SK-MEL-5 (cell line): ENCODE data around the gene NKRF. TPM values are rescaled to one million over a fixed set of nuclear protein-coding genes. Genes with fewer than 3 reads are reported as not detected.

Experiments
- DNase-seq: peaks from one replicate; pipeline ENCODE4 v3.0.0-alpha.2; 2016; ENCODE audit warnings: low read depth, low spot score
- in situ Hi-C: cut with HindIII; loops from 2 replicates; pipeline ENCODE4 v1.10.0; 2016; ENCODE audit warnings: low sequenced_read_pairs, high pct_unique_total_duplicates, low pct_unique_long_range_greater_than_20kb
- total RNA-seq: library from RNA; depleted of rRNA; stranded (reverse); fragments of >200 nt; shearing (Covaris generic); gene quantifications from 2 replicates; pipeline ENCODE4 v1.2.3, GENCODE V29; 2014

The NKRF gene
- total RNA-seq, 1 experiment from 2014 or later, result 8.4 TPM

DNA sequence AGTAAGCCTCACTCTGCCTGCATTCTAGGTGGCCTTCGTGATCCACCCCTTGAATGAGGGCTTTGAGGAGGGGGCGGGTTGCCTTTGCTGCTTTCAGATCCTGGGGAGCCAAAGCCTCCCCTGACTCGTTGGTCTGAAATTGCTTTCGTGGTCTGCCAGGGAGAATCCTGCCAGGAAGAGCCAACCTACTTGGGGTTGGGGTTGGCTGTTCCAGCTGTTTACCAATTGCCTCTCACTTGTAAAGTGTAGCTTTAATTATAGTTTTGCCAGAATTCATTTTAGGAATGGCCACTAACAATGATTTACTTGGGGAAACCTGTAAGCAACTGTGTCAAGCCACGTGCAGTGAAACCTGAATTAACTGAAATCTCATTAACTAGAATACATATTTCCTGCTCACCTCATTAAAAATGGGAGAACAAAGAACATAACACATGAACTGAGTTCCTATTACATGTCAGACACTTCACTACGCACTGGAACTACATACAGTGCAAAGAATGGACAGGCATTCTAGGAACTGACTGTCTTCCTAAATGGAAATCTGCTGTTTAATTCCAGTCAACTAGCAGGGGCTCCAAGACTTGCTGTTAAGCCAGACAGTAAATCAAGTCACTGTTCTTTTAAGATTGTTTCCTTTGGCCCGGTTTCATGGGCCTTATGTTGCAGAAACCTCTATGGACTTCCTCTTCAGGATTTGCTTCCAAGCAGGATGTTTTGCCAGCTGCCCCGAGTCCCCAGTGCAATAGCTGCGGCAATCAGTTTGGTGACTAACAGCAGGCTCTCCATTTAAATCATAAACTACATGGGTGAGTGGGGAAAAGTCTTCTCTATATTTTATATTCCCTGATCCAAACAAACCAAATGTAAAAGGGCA lies 16.4 kb upstream of the NKRF start:
- no peak for DNase-seq
- in situ Hi-C loops, result no loop called here

DNA sequence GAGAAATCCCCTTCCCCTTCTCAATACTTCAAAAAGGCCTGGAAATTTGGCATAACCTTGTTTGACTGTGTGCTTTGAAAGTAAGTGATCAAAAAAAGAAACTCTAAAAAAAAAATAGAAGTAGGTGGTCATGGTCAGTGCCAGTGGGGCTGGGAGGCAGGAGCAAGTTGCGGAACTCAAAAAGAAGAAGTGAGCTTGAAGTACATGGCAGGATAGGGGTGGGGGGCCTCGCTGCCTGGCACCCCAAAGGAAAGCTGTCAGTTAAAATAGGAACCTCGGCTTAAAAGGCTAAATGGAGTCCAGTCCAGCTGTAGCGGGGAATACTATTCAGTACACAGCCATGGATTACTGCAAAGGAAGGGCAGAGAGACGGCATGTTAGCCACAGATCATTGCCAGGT lies 12.2 kb upstream of the NKRF start:
- in situ Hi-C loops, result no loop called here
- no peak for DNase-seq

DNA sequence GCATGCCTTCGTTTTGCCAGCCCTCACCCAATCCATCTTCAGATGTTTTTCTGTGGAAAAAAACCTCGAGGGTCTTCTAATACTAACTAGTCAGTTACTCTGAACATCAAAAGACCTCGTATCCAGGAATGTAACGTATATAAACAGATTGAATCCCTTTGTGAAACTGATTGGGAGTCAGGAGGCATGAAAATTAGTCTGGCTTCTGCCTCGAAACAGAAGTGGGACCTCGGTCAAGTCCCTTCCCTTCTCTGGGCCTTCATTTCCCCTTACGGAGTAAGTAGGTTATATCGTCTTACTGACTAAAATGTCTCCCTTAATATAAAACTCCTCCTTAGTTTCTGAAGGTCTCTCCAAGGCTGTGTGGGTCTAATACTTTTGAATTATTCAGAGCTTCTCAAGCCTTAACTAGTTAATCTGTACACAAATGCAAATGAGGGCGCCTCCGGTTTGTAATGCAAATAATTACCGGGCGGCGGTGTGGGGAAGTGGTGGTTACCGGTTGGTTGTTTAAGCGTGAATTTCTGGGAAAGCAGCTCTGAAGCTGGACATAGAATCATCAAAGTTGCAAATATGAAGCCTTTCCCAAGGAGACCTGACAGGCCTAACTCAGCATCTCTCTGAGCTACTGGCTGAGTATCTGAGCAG lies 11.4 kb upstream of the NKRF start:
- DNase-seq, result no peak
- in situ Hi-C loops, result no loop called here

DNA sequence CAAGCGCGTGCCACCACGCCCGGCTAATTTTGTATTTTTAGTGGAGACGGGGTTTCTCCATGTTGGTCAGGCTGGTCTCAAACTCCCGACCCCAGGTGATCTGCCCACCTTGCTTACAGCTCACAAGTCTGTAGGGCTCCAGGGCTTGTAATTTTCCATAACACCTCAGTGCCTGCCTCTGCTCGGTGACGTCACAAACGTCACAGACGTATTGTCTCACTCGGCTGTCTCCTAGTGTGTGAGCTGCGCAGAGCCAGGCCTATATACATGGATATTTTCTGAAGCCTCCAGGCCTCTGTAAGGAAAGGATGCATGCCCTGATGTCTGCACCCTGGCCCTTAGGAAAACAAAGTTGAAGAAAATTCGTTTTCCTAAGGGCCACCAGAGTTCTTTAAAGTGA lies 8.6 kb upstream of the NKRF start:
- in situ Hi-C loops, result no loop called here
- DNase-seq, result no peak

DNA sequence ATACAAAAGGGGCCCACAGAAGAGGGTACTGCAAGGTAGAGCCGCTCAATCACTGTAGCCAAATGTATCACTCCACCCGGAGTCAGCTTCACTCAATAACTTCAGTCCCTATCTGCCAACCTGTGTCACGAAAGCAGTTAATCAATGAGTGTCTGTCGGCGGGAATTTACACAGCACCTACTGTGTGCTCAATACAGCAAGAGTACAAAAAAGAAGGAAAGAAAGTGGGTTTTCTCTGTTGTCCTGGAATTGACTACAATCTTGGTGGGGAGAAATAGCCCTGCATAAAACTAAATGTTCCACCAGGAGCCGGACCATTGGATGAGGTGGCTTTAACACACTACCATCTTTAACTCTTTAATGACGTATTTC lies 780 bp upstream of the NKRF start:
- no peak for DNase-seq
- in situ Hi-C loops, result no loop called here

DNA sequence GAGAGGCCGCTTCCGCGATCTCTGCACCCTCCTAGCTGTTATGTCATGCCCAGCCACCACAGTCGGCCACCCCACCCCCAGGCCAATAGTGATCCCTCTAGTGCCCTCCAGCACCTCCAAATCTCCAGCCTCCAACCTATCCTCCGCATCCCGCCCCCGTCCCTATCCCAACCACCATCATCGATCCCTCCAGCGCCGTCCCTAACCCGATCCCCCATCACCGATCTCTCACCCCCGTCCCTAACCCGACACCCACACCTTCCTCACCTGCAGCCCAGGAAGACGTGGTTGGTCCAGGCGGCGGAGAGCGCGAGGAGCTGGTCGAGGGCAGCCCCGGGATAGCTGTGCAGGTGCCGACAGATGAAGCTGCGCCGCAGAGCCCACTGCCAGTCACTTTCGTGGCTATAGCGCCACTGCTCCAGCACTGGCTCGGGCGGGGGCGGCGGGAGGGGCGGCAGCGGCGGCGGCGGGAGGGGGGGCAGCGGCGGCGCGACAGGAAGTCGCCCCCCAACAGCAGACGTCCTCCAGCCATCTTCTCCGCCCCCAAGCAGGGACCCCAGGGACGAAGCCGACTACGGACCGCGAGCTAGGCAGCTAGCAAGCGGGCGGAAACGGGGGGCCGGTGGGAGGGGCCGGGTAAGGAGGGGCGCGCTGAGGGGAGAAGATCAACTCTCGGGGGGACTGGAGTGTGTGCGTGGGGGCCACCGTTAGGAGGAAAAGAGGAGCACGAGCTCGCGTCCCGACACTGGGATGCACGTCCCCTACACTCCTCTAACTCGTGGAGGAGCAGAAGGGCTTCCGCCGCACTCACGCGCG lies 552 bp downstream of the NKRF start:
- in situ Hi-C loops, result no loop called here

DNA sequence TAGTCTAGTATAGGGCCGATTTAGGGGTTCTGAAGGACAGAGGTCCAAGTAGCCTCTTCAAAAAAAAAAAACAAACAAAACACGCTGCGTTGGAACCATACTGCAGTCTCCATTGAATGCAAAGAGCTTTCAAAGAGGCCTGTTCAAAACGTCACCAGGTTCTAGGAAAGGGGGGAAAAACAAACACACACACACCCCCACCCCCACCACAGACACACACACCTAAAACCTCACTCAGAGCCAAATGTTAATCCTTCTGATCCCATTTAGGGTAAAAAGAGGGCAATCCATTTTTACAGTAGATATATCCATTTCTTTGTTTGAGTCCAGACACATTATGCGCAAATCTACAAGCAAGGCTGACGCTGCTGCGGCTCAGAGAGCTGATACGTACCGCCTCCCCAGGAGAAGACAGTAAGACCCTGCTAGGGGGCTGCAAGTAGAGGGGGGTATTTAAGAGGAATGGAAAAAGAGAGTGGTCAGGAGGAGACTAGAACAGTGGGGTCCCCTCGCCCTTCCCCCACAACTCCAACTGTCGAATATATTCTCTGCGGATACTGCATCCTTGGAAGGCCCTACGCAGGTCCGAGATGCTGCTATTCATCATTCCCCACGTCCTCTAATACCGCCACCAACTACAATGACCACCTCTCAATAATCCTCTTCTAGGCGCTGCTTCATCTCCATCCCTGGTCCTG lies 1.3 kb downstream of the NKRF start:
- DNase-seq, result no peak
- in situ Hi-C loops, result no loop called here

More for the DNA sequence above, 552 bp downstream of the NKRF start:
- DNase-seq, result no peak

DNA sequence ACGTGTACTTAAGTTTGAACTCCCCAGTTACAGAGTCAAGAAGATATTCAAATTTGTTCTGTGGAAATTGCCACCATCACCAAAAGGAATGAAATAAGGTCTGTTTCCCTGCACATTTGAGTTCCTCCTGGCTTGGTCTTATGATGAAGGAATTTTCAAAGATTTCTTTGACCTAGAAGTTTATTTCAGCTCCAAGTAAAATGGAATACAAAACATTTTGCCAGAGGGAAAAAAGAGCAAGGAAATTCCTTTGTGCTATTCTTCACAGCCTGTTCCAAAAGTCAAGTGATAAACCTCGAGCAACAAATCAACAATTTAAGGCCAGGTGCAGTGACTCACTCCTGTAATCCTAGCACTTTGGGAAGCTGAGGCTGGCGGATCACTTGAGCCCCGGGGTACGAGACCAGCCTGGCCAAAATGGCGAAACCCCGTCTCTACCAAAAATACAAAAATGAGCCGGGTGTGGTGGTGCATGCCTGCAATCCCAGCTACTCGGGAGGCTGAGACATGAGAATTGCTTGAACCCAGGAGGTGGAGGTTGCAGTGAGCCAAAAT lies 3.4 kb downstream of the NKRF start:
- peak; percentile 28 for DNase-seq
- in situ Hi-C loops, result no loop called here

DNA sequence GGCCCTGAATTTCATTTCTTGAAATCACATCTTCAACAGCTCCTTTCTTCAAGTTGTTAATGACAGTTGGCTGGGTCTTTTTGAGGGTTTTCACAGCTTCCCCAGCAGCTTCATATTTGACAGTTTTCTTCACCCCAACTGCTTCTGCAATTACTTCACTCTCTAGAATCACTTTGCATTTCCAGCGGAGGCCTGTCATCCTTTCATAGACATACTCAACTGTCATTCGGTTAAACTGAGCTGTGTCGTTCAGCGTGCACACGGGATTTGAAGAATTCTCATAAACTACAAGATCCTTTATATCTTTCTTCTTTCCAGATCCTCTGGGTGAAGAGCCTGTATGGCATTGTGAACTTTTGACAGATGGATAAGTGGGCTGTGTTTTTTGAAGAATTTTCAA lies 16.4 kb downstream of the NKRF start:
- in situ Hi-C loops, result no loop called here

DNA sequence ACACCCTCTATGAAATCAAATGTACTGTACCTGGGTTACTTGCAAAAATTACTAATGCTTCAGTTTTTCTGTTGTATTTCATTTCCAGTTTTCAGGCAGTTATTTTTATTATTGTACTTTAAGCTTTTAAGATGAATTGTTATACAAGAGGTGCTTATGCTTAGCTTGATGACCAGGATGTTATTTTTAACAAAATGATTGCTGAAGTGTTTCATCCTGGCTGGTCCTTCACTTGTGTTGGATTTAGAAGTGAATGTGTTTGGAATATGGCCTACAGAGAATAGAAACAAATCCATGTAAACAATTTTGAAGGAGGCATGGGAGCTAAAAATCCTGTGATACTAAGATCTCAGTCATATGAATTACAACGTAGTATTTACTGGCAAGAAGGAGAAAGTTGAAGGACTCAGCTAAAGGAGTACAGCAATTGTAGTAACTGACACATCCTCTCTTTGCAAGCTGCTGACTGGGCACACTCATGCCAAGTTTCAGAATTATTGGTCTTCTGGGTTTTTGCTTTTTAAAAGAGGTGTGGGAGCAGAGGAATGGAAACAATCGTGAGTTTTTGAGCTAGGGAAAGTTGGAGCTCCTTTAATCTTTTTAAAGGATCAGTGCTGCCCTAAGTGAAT lies 22.7 kb downstream of the NKRF start:
- in situ Hi-C loops, result no loop called here
- no peak for DNase-seq

More for the DNA sequence above, 16.4 kb downstream of the NKRF start:
- no peak for DNase-seq

DNA sequence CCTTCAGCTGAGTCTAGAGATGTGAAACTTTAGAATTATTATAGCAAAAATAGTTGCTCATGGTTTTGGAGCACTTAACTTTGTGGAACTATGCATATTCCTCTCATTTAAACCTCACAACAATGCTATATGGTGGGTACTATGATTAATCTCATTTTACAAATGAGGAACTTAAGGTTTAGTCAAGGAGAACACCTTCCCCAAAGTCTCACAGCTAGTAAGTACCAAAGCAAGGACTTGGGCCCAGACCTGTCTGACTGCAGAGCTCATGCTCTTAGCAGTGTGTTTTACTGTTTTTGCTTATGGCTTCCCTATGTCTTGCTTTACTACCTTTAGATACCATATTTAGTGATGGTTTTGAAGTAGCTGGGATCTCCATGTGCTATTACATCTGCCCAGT lies 26.8 kb downstream of the NKRF start:
- in situ Hi-C loops, result no loop called here
- DNase-seq, result no peak

DNA sequence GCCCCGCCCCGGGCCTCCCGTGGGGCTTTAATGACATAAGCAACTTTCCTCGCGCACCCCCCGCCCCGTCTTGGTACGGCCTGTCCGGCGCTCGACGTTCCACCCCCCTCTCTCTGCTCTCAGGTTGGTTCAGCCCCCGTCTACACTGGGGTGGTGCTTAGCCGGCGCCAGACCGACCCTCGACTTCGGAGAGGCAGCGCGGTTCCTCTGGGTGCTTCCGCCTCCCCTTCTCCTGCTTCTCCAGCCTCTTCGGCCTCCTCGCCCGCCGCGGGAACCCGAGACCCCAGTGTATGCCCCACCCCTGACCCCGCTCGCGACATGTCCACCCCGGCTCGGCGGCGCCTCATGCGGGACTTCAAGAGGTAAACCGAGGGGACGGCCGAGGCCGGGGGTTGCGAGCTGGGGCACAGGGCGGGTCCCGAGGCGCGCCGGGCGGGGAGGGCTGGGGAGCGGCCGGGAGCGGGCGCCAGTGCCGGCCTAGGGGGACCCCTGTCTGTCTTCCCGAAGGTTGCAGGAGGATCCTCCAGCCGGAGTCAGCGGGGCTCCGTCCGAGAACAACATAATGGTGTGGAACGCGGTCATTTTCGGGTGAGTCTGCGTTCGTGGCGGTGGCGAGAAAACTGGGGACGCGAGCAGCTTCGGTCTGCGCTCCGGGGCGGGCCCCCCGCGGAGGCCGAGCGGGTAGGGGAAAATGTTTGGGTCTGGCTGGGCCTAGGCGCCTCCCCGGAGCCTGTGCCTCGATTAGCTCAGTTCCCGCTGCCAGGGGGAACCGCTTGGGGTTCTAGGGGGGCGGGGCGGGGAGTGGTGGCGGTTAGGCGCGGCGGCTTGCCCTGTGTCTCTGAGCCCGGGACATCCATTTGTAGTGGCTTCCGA lies 31.6 kb downstream of the NKRF start, which contains the start of gene UBE2A:
TSS of gene UBE2A (plus strand) at position 170 of the 873 bp plus-strand sequence. CDS start at position 319, 149 bp downstream.
- DNase-seq, result peak; percentile 84
- in situ Hi-C loops, result no loop called here

DNA sequence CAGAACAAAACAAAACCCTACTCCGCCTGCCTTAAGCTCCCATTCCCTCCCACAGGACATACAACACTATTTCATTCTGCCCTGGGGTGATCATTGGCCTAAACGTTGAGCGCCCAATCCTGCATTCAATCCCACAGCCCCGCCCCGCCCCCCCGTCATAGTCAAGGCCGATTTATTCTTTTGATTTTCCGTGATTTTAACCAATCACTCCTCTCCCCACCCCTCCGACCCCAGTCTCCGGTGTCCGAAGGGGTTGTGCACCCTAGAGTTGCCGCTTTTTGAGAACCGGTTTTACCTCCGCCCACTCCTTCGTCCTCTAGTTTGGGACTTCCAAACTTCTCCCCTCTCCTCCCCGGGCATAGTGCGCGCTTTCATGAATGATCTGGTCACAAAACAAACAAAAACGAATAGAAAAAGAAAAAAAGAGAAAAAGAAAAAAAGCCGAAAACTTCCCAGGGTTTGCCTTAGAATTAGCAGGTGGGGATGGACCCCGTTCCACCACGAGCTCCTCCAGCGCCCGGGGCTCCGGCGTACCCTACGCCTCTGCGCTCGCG lies 32.3 kb downstream of the NKRF start:
- DNase-seq, result peak; percentile 66
- in situ Hi-C loops, result no loop called here

DNA sequence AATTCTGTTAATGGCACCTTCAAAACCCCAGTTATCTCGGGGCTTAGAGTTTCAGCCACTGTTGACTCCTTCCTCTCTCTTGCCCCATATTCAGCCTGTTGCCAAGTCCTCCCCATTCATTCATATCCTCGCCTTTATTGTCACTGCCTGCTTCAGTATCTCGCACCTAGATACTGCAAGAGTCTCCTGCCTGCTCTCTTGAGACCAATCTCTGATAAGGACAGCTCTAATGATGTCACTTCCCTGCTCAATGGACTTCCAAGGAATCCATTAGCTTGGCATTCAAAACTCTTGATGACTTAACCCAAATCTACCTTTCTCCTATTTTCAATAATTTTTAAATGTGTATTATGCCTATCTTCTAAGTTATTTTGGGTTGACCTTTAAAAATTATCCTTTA lies 33.0 kb downstream of the NKRF start:
- DNase-seq, result no peak
- in situ Hi-C loops, result no loop called here

DNA sequence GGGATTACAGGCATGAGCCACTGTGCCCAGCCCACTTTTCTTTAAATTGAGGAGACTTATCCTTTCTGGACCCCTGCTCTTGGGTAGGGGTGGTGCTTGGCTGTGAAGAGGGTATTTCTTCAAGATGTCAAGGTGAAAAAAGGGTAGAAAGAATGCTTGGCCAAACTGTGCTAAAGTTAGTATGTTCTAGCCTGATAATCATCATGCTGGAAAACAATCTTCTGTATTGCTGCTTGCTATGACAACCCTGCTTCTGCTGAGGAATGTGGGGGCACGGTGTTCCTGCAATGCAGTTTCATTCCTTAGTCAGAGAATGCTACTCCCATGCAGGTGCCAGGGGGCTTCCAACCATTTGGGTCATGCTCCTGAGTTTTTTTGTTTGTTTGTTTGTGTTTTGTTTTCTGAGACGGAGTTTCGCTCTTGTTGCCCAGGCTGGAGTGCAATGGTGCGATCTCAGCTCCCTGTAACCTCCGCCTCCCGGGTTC lies 35.8 kb downstream of the NKRF start:
- no peak for DNase-seq
- in situ Hi-C loops, result no loop called here
